Measurements from ENCODE around the gene MOSPD3. TPM values are rescaled to one million over a fixed set of nuclear protein-coding genes. Genes with fewer than 3 reads are reported as not detected.
A peak's percentile ranks its signal among the peaks of the same experiment; 100 is the strongest.

The MOSPD3 gene
- total and polyA plus RNA-seq, 2 of the 13 experiments (the other 11 are each of a cell fraction or from before 2014, with no cell fraction given) = 7.6 to 8.8 TPM

- H3K9ac ChIP-seq (ENCODE audit: insufficient read depth, low read depth, low read length) = peak overlapping the region; percentile 73
- peak; percentile 8 for ATAC-seq
- peak overlapping the region; percentile 78 for H3K4me2 ChIP-seq (ENCODE audit: low read depth, low read length)
- CTCF ChIA-PET (ENCODE audit: low intra/inter-chr PET ratio, low total read pairs) = interaction anchor here (1.1 to 1.5 kb wide), 2 partner anchors 9 to 85 kb away, joined by 3 read pairs; partner anchors contain the start of gene NYAP1
- peak overlapping the region; percentile 99 for H3K27ac ChIP-seq (ENCODE audit: extremely low read length, insufficient read depth, low read length)
- H3K4me3 ChIP-seq (replicated peaks in 1 of 3; ENCODE audit: insufficient read depth in 1 of 3, low read depth in 2 of 3, low read length in 3 of 3) = peak overlapping the region in 1 of 3 experiments; percentile 47; a peak in 2 of 6 replicates
- peaks cover 99% of the 10 kb centered on the region for H3K4me1 ChIP-seq (ENCODE audit: insufficient read depth, low read length)
- no TSS peak for BruUV-seq (replicated peaks)
- no peak overlapping the region for H2AFZ ChIP-seq (ENCODE audit: low read length)
- FAIRE-seq = peak; percentile 89
- in situ Hi-C loops (cut with HindIII; ENCODE audit: extremely low pct_ligation_motif_present, low pct_unique_long_range_greater_than_20kb) (loop anchor here (5.0 kb wide), 1 partner anchor 81 kb away; no protein-coding TSS in a partner anchor), intact Hi-C loops (cut with micrococcal nuclease; ENCODE audit: unreplicated experiment) (no loop called here)
- H3K36me3 ChIP-seq (replicated peaks in 1 of 2; ENCODE audit: control insufficient read depth in 1 of 2, insufficient read depth in 2 of 2, low read length in 2 of 2) = peaks cover 9 to 24% of the 10 kb centered on the region in 2 experiments
- H4K20me1 ChIP-seq (ENCODE audit: insufficient read depth, low read length) = peaks cover 14% of the 10 kb centered on the region; the same call in 1 of the 2 replicates
- H3K27me3 ChIP-seq (ENCODE audit: control insufficient read depth in 1 of 2, insufficient read depth in 2 of 2, low read length in 2 of 2) = no peaks in the 10 kb centered on the region
- no peaks in the 10 kb centered on the region for H3K9me3 ChIP-seq (ENCODE audit: low read length)
- 20% methylated on average over 2 of the region's 11 CpGs for WGBS (ENCODE audit: low lambda C conversion rate)
- POLR2A ChIA-PET = interaction anchor here (0.7 to 3.6 kb wide), 9 partner anchors 9 to 132 kb away, joined by 3 to 33 read pairs (median 8); partner anchors contain the start of genes AGFG2, FBXO24, GNB2 and LRCH4
- peak; percentile 93 for DNase-seq (ENCODE audit: low spot score)
- no peaks in the 10 kb centered on the region for H3K79me2 ChIP-seq (ENCODE audit: insufficient read depth, low read length)
- peak; percentile 6 for TF ChIP-seq ZNF781 (CRISPR knock-in tag; IDR thresholded peaks at IDR 0.05; ENCODE audit: borderline replicate concordance, not compliant biosample characterization)
- TF ChIP-seq TBP (CRISPR knock-in tag; IDR thresholded peaks at IDR 0.05) = 0 out of 2 replicates have a peak, but pooled peaks have one; percentile 62
- no peak for TF ChIP-seq DZIP1 (CRISPR knock-in tag; IDR thresholded peaks at IDR 0.05)
- peak; percentile 91 for TF ChIP-seq MLX (CRISPR knock-in tag; IDR thresholded peaks at IDR 0.05)
- TF ChIP-seq ZNF10 (CRISPR knock-in tag; IDR thresholded peaks at IDR 0.05; ENCODE audit: borderline replicate concordance, low read depth) = no peak
- no peak for TF ChIP-seq NR2F6 (IDR thresholded peaks at IDR 0.05)
- TF ChIP-seq NR2F6 (CRISPR knock-in tag; IDR thresholded peaks at IDR 0.05) = peak; percentile 76
- TF ChIP-seq KMT2A (CRISPR knock-in tag; IDR thresholded peaks at IDR 0.05) = no peak; the same call in 1 of the 2 replicates
- TF ChIP-seq BCLAF1 (IDR thresholded peaks at IDR 0.05) = no peak
- no peak; the same call in 1 of the 2 replicates for TF ChIP-seq NCOR1 (IDR thresholded peaks at IDR 0.05; ENCODE audit: borderline replicate concordance, low read length)
- no peak for TF ChIP-seq PHF8 (CRISPR knock-in tag; IDR thresholded peaks at IDR 0.05)
- peak; percentile 63; the same call in 1 of the 2 replicates for TF ChIP-seq MTERF4 (CRISPR knock-in tag; IDR thresholded peaks at IDR 0.05)
- no peak; the same call in 1 of the 2 replicates for TF ChIP-seq SRY (CRISPR knock-in tag; IDR thresholded peaks at IDR 0.05)
- TF ChIP-seq RNF2 (conservative IDR thresholded peaks at IDR 0.05; ENCODE audit: low read depth) = peak; percentile 72; the same call in 1 of the 2 replicates
- TF ChIP-seq MED13 (CRISPR knock-in tag; IDR thresholded peaks at IDR 0.05) = 0 out of 2 replicates have a peak, but pooled peaks have one; percentile 78
- TF ChIP-seq ZNF878 (CRISPR knock-in tag; IDR thresholded peaks at IDR 0.05) = no peak
- TF ChIP-seq SIX1 (CRISPR knock-in tag; IDR thresholded peaks at IDR 0.05; ENCODE audit: borderline replicate concordance) = peak; percentile 71; the same call in 1 of the 2 replicates
Observed at GRCh38 chr7:100568176-100568895, 44.0 kb upstream of the MOSPD3 start.
